Measurements from ENCODE around the gene MEIG1. TPM values are rescaled to one million over a fixed set of nuclear protein-coding genes. Genes with fewer than 3 reads are reported as not detected.
"Not testable (repeated sequence)": the region's sequence is repeated elsewhere in the genome, so short reads cannot be mapped to it uniquely, and the experiment has no call there.

MEIG1 gene
- total RNA-seq, 1 experiment from 2014 or later: 3.5 TPM

DNA sequence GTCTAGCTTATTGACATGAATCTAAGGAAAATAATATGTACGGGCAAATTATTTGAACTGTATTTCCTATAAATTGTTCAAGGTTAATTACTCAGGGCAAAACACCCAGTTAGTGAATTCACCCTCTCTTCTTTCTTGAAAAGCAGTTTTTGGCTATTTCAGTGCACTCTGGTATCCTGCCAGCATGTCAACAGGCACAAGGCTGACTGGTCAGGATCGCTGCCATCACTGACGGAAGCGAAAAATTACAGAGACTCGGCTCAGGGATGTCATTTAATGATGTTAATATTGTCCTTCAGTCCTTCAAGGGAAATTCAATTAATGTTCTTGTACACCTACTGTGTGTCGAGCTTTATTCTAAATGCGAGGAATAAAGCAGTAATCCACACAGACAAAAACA, 56.3 kb downstream of the MEIG1 start:
- in situ Hi-C loops (cut with HindIII; ENCODE audit: low pct_unique_long_range_greater_than_20kb, low sequenced_read_pairs): no loop called here
- no peak for DNase-seq (ENCODE audit: low read depth)

DNA sequence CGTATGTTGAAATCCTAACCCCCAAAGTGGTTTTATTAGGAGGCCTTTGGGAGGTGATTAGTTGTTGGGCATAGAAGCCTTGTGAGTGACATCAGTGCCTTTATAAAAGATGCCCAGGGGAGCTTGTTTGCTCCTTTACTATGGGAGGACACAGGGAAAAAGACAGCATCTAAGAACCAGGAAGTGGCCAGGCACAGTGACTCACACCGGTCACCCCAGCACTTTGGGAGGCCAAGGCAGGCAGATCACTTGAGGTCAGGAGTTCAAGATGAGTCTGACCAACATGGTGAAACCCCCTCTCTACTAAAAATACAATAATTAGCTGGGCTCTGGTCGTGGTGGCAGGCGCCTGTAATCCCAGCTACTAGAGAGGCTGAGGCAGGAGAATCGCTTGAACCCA, 61.8 kb downstream of the MEIG1 start:
- DNase-seq (ENCODE audit: low read depth): peak; percentile 35
- in situ Hi-C loops (cut with HindIII; ENCODE audit: low pct_unique_long_range_greater_than_20kb, low sequenced_read_pairs): not testable (repeated sequence)

Other genes starting within 250 kb of the MEIG1 start
- gene FAM107B, start 184.5 kb upstream of the MEIG1 start, total RNA-seq (2014; rRNA removed; shearing (Covaris generic); ENCODE audit: low replicate concordance): 95.9 and 125 TPM in 2 replicates
- gene CDNF, start 121.4 kb upstream of the MEIG1 start, total RNA-seq (2014; rRNA removed; shearing (Covaris generic); ENCODE audit: low replicate concordance): 0.34 TPM in 1 of 2 replicates, not detected in the other
- gene HSPA14, start 121.1 kb upstream of the MEIG1 start, total RNA-seq (2014; rRNA removed; shearing (Covaris generic); ENCODE audit: low replicate concordance): 31.6 and 52.8 TPM in 2 replicates
- 13.4 and 17.4 TPM in 2 replicates for gene MSANTD7, start 121.1 kb upstream of the MEIG1 start, total RNA-seq (2014; rRNA removed; shearing (Covaris generic); ENCODE audit: low replicate concordance)
- 14.0 and 18.9 TPM in 2 replicates for gene SUV39H2, start 80.5 kb upstream of the MEIG1 start, total RNA-seq (2014; rRNA removed; shearing (Covaris generic); ENCODE audit: low replicate concordance)
- gene DCLRE1C, start 5.3 kb upstream of the MEIG1 start, total RNA-seq (2014; rRNA removed; shearing (Covaris generic); ENCODE audit: low replicate concordance): 8.1 and 9.5 TPM in 2 replicates
- gene OLAH, start 84.6 kb downstream of the MEIG1 start, total RNA-seq (2014; rRNA removed; shearing (Covaris generic); ENCODE audit: low replicate concordance): 0.17 and 1.8 TPM in 2 replicates
- 7.0 and 7.5 TPM in 2 replicates for gene ACBD7, start 129.4 kb downstream of the MEIG1 start, total RNA-seq (2014; rRNA removed; shearing (Covaris generic); ENCODE audit: low replicate concordance)
- 10.9 and 15.0 TPM in 2 replicates for gene RPP38, start 138.0 kb downstream of the MEIG1 start, total RNA-seq (2014; rRNA removed; shearing (Covaris generic); ENCODE audit: low replicate concordance)
- 22.8 and 36.0 TPM in 2 replicates for gene NMT2, start 209.3 kb downstream of the MEIG1 start, total RNA-seq (2014; rRNA removed; shearing (Covaris generic); ENCODE audit: low replicate concordance)

Measured in Caki2 (cell line).